Glutamatergic neuron (in vitro differentiated cells): ENCODE data around the gene C2CD2. TPM values are rescaled to one million over a fixed set of nuclear protein-coding genes. Genes with fewer than 3 reads are reported as not detected.
"Not testable (repeated sequence)": the region's sequence is repeated elsewhere in the genome, so short reads cannot be mapped to it uniquely, and the experiment has no call there.

Source experiments
- DNase-seq: peaks from one replicate; pipeline ENCODE4 v3.0.0; 2022
- H3K27ac Mint-ChIP-seq: one replicate; pipeline ENCODE4 v1.8.0; 2020; ENCODE audit warnings: mild to moderate bottlenecking, mixed read lengths, inconsistent platforms; ENCODE audit not compliant: unreplicated experiment
- H3K27me3 Mint-ChIP-seq: one replicate; pipeline ENCODE4 v1.8.0; 2020; ENCODE audit warnings: mild to moderate bottlenecking, moderate library complexity, mixed read lengths, inconsistent platforms; ENCODE audit not compliant: unreplicated experiment
- H3K36me3 Mint-ChIP-seq: one replicate; pipeline ENCODE4 v1.8.0; 2020; ENCODE audit warnings: mild to moderate bottlenecking, mixed read lengths, inconsistent platforms; ENCODE audit not compliant: unreplicated experiment
- H3K4me1 Mint-ChIP-seq: one replicate; pipeline ENCODE4 v1.8.0; 2020; ENCODE audit warnings: mild to moderate bottlenecking, low read depth, mixed read lengths, inconsistent platforms; ENCODE audit not compliant: unreplicated experiment
- H3K4me3 Mint-ChIP-seq: one replicate; pipeline ENCODE4 v1.8.0; 2020; ENCODE audit warnings: mild to moderate bottlenecking, mixed read lengths, inconsistent platforms; ENCODE audit not compliant: unreplicated experiment
- H3K9me3 Mint-ChIP-seq: one replicate; pipeline ENCODE4 v1.8.0; 2020; ENCODE audit warnings: mild to moderate bottlenecking, moderate library complexity, mixed read lengths, inconsistent platforms; ENCODE audit not compliant: unreplicated experiment
- CTCF ChIP-seq: fragments of 200-600 bp; sonication (generic); IDR thresholded peaks from one replicate; pipeline ENCODE4 v1.5.0; 2021; ENCODE audit not compliant: partially characterized antibody, unreplicated experiment
- total RNA-seq: library from RNA; stranded (reverse); fragmentation: NEBNext Ultra II Directional; extraction: Animal tissue kit (Norgen Biotek cat#: 25700); gene quantifications from one replicate; pipeline ENCODE4 v1.2.1, GENCODE V29; 2021; ENCODE audit not compliant: unreplicated experiment

The C2CD2 gene
- total RNA-seq, 1 donor from 2014 or later, result 0.78 TPM

GRCh38 chr21:41997657-41998056 lies 43.8 kb upstream of the C2CD2 start:
- H3K27ac Mint-ChIP-seq, result no peak overlapping the region
- DNase-seq, result no peak
- TF ChIP-seq CTCF, result no peak
- H3K36me3 Mint-ChIP-seq, result peaks cover 39% of the 10 kb centered on the region
- no peaks in the 10 kb centered on the region for H3K27me3 Mint-ChIP-seq
- H3K9me3 Mint-ChIP-seq, result peaks cover 2% of the 10 kb centered on the region
- H3K4me3 Mint-ChIP-seq, result no peak overlapping the region
- no peaks in the 10 kb centered on the region for H3K4me1 Mint-ChIP-seq

- H3K36me3 Mint-ChIP-seq, result peaks cover 46% of the 10 kb centered on the region
- no peak for TF ChIP-seq CTCF
- no peak for DNase-seq
These were observed 41.8 kb upstream of the C2CD2 start for GRCh38 chr21:41995577-41995976.

GRCh38 chr21:41994613-41995012 lies 40.8 kb upstream of the C2CD2 start:
- H3K4me1 Mint-ChIP-seq, H3K27me3 Mint-ChIP-seq, DNase-seq, H3K4me3 Mint-ChIP-seq, H3K27ac Mint-ChIP-seq, H3K9me3 Mint-ChIP-seq: not testable (repeated sequence)
- peaks cover 46% of the 10 kb centered on the region for H3K36me3 Mint-ChIP-seq

More at GRCh38 chr21:41995577-41995976, 41.8 kb upstream of the C2CD2 start:
- Mint-ChIP-seq H3K4me3 (no peak overlapping the region), H3K27me3 (no peaks in the 10 kb centered on the region), H3K9me3 (peaks cover 2% of the 10 kb centered on the region), H3K4me1 (no peaks in the 10 kb centered on the region), H3K27ac (no peak overlapping the region)

DNA sequence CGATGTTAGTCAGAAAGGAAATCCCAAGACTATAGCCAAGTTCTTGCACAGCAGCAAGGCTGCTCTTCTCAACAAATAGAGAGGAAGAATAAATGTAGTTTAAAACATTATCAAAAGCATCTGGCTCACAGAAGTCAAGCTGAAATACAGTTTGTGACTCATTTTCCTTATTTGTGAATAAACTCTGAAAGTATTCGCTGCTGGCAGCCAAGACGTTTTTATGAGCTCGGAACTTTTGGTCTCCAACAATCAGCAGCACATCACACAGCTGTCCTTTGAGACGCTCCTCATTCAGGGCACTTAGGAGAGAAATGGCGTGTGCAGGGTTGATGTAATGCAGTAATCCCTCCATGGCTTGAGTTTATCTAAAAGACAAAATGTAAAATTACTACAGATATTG lies 39.9 kb upstream of the C2CD2 start:
- Mint-ChIP-seq H3K36me3 (peaks cover 46% of the 10 kb centered on the region), H3K27me3 (no peaks in the 10 kb centered on the region), H3K4me3 (no peak overlapping the region), H3K27ac (no peak overlapping the region), H3K9me3 (peaks cover 2% of the 10 kb centered on the region), H3K4me1 (no peaks in the 10 kb centered on the region)
- DNase-seq, result no peak
- TF ChIP-seq CTCF, result no peak

- H3K4me3 Mint-ChIP-seq, result no peak overlapping the region
- H3K36me3 Mint-ChIP-seq, result peaks cover 46% of the 10 kb centered on the region
- H3K27ac Mint-ChIP-seq, result no peak overlapping the region
- TF ChIP-seq CTCF, result no peak
- no peak for DNase-seq
- peaks cover 2% of the 10 kb centered on the region for H3K9me3 Mint-ChIP-seq
- H3K27me3 Mint-ChIP-seq, result no peaks in the 10 kb centered on the region
- H3K4me1 Mint-ChIP-seq, result no peaks in the 10 kb centered on the region
These were observed 38.8 kb upstream of the C2CD2 start for GRCh38 chr21:41992576-41992975.

DNA sequence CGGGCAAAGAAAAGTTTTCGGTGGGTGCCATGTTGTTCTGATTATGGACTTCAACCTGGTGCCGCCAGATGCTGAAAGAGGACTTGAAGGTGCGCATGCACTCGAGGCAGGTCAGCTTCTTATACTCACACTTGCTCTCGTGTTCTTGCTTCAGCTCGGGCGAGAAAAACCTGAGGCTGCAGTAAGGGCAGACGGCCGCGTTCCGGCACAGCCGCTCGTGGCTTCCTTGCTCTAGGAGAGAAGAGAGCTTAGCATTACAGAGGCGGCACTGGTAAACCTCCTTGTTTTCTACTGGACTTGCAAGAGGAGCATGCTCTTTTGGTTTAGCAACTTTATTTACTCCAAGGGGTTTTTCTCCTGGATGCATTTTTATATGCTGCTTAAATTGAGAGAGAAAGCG lies 37.8 kb upstream of the C2CD2 start:
- TF ChIP-seq CTCF, result no peak
- Mint-ChIP-seq H3K9me3 (peaks cover 2% of the 10 kb centered on the region), H3K27ac (no peak overlapping the region), H3K36me3 (peaks cover 46% of the 10 kb centered on the region), H3K4me1 (no peaks in the 10 kb centered on the region), H3K27me3 (no peaks in the 10 kb centered on the region), H3K4me3 (no peak overlapping the region)
- no peak for DNase-seq
